ENCODE results near the gene MST1. TPM values are rescaled to one million over a fixed set of nuclear protein-coding genes. Genes with fewer than 3 reads are reported as not detected.

Gene MST1
- total RNA-seq, 1 experiment from 2014 or later: 13.8 TPM

GRCh38 chr3:49709852-49710251, 20.6 kb upstream of the MST1 start:
- DNase-seq (ENCODE audit: low spot score) (no peak), ATAC-seq (no peak)
- no peaks in the 10 kb centered on the region; the same call in 1 of the 2 replicates for H3K36me3 Mint-ChIP-seq
- no peaks in the 10 kb centered on the region for H3K4me1 Mint-ChIP-seq
- no peaks in the 10 kb centered on the region for H3K9me3 Mint-ChIP-seq
- no peaks in the 10 kb centered on the region for H3K27me3 Mint-ChIP-seq (ENCODE audit: low read depth)
- no peak overlapping the region for H3K27ac Mint-ChIP-seq
- ChIA-PET POLR2A (no interaction called here), CTCF (no interaction called here)
- no peak overlapping the region for H3K4me3 Mint-ChIP-seq
- no peak for TF ChIP-seq KAT7 (CRISPR knock-in tag; IDR thresholded peaks at IDR 0.05; ENCODE audit: borderline replicate concordance)
- TF ChIP-seq ZNF121 (CRISPR knock-in tag; IDR thresholded peaks at IDR 0.05): peak; percentile 68; the same call in 1 of the 2 replicates

- peaks cover 8% of the 10 kb centered on the region; the same call in 1 of the 2 replicates for H3K4me1 Mint-ChIP-seq
- POLR2A ChIA-PET: no interaction called here
- ATAC-seq (no peak), DNase-seq (ENCODE audit: low spot score) (no peak)
- H3K27me3 Mint-ChIP-seq (ENCODE audit: low read depth): no peaks in the 10 kb centered on the region
- H3K27ac Mint-ChIP-seq: no peak overlapping the region
- H3K36me3 Mint-ChIP-seq: no peaks in the 10 kb centered on the region; the same call in 1 of the 2 replicates
- no peaks in the 10 kb centered on the region for H3K9me3 Mint-ChIP-seq
- TF ChIP-seq MLX (CRISPR knock-in tag; IDR thresholded peaks at IDR 0.05): no peak
- CTCF ChIA-PET: no interaction called here
- no peak overlapping the region for H3K4me3 Mint-ChIP-seq
These were observed 17.8 kb upstream of the MST1 start for GRCh38 chr3:49707113-49707480.

- CTCF ChIA-PET: no interaction called here
- DNase-seq (ENCODE audit: low spot score): no peak
- no peak for ATAC-seq
- Mint-ChIP-seq H3K27ac (no peak overlapping the region), H3K4me1 (peaks cover 8% of the 10 kb centered on the region; the same call in 1 of the 2 replicates), H3K27me3 (ENCODE audit: low read depth) (no peaks in the 10 kb centered on the region), H3K9me3 (no peaks in the 10 kb centered on the region), H3K36me3 (peaks cover under 1% of the 10 kb centered on the region), H3K4me3 (no peak overlapping the region)
- POLR2A ChIA-PET: interaction anchor here (1.0 kb wide), 1 partner anchor 18 kb away, joined by 3 read pairs; no protein-coding TSS in a partner anchor
- TF ChIP-seq CBFB (CRISPR knock-in tag; IDR thresholded peaks at IDR 0.05; ENCODE audit: low read depth): no peak
These were observed 17.3 kb upstream of the MST1 start for GRCh38 chr3:49706456-49707112.

- CTCF ChIA-PET: no interaction called here
- no peak overlapping the region for H3K4me3 Mint-ChIP-seq
- peaks cover 3% of the 10 kb centered on the region for H3K36me3 Mint-ChIP-seq
- no peaks in the 10 kb centered on the region for H3K9me3 Mint-ChIP-seq
- POLR2A ChIA-PET: no interaction called here
- H3K27ac Mint-ChIP-seq: no peak overlapping the region
- no peak for ATAC-seq
- TF ChIP-seq CTCF (IDR thresholded peaks at IDR 0.05) (no peak), CDX4 (CRISPR knock-in tag; IDR thresholded peaks at IDR 0.05; ENCODE audit: borderline replicate concordance) (no peak)
- peaks cover 16% of the 10 kb centered on the region for H3K4me1 Mint-ChIP-seq
- H3K27me3 Mint-ChIP-seq (ENCODE audit: low read depth): no peaks in the 10 kb centered on the region
- no peak for DNase-seq (ENCODE audit: low spot score)
These were observed 16.2 kb upstream of the MST1 start for GRCh38 chr3:49705390-49705960.

- peaks cover 16% of the 10 kb centered on the region for H3K4me1 Mint-ChIP-seq
- no peaks in the 10 kb centered on the region for H3K9me3 Mint-ChIP-seq
- no peak overlapping the region for H3K27ac Mint-ChIP-seq
- ChIA-PET POLR2A (no interaction called here), CTCF (interaction anchor here (1.6 kb wide), 2 partner anchors 98 to 135 kb away, joined by 6 to 8 read pairs; partner anchors contain the start of gene INKA1)
- H3K36me3 Mint-ChIP-seq: peaks cover 3% of the 10 kb centered on the region
- no peaks in the 10 kb centered on the region for H3K27me3 Mint-ChIP-seq (ENCODE audit: low read depth)
- no peak overlapping the region for H3K4me3 Mint-ChIP-seq
- ATAC-seq: no peak
- no peak for DNase-seq (ENCODE audit: low spot score)
- TF ChIP-seq FOXJ3 (CRISPR knock-in tag; IDR thresholded peaks at IDR 0.05; ENCODE audit: borderline replicate concordance) (no peak), ZSCAN18 (CRISPR knock-in tag; IDR thresholded peaks at IDR 0.05) (no peak), IRF1 (CRISPR knock-in tag; IDR thresholded peaks at IDR 0.05) (no peak), MXD4 (CRISPR knock-in tag; IDR thresholded peaks at IDR 0.05; ENCODE audit: borderline replicate concordance) (no peak), ZNF671 (CRISPR knock-in tag; IDR thresholded peaks at IDR 0.05) (no peak), MLX (CRISPR knock-in tag; IDR thresholded peaks at IDR 0.05) (no peak), HMGXB4 (CRISPR knock-in tag; IDR thresholded peaks at IDR 0.05) (no peak), SMAD3 (CRISPR knock-in tag; IDR thresholded peaks at IDR 0.05; ENCODE audit: borderline replicate concordance) (no peak), NFYB (CRISPR knock-in tag; conservative IDR thresholded peaks at IDR 0.05; ENCODE audit: low read depth) (no peak), GRHL2 (CRISPR knock-in tag; IDR thresholded peaks at IDR 0.05; ENCODE audit: insufficient replicate concordance, severe bottlenecking) (no peak), EMX1 (CRISPR knock-in tag; IDR thresholded peaks at IDR 0.05) (no peak), TP53 (CRISPR knock-in tag; IDR thresholded peaks at IDR 0.05) (no peak)
These were observed 15.4 kb upstream of the MST1 start for GRCh38 chr3:49704629-49705028.

Measured in WTC11 (cell line).